ENCODE data around the gene MRS2.

GRCh38 chr6:24357336-24358218, 45.2 kb upstream of the MRS2 start, which contains the start of gene DCDC2:
- TF ChIP-seq MAX (IDR thresholded peaks at IDR 0.05; ENCODE audit: insufficient read depth, insufficient read length) (no peak), POLR2A (IDR thresholded peaks at IDR 0.05; ENCODE audit: low read depth, low read length) (no peak), POLR2AphosphoS5 (IDR thresholded peaks at IDR 0.05; ENCODE audit: insufficient read depth, low read depth, low read length) (no peak), EZH2 (IDR thresholded peaks at IDR 0.05; ENCODE audit: borderline replicate concordance, low read depth, low read length, severe bottlenecking) (no peak), FOS (IDR thresholded peaks at IDR 0.05; ENCODE audit: borderline replicate concordance, insufficient read depth, low read length) (no peak)
- TF ChIP-seq, protein P1, sequence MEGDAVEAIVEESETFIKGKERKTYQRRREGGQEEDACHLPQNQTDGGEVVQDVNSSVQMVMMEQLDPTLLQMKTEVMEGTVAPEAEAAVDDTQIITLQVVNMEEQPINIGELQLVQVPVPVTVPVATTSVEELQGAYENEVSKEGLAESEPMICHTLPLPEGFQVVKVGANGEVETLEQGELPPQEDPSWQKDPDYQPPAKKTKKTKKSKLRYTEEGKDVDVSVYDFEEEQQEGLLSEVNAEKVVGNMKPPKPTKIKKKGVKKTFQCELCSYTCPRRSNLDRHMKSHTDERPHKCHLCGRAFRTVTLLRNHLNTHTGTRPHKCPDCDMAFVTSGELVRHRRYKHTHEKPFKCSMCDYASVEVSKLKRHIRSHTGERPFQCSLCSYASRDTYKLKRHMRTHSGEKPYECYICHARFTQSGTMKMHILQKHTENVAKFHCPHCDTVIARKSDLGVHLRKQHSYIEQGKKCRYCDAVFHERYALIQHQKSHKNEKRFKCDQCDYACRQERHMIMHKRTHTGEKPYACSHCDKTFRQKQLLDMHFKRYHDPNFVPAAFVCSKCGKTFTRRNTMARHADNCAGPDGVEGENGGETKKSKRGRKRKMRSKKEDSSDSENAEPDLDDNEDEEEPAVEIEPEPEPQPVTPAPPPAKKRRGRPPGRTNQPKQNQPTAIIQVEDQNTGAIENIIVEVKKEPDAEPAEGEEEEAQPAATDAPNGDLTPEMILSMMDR (IDR thresholded peaks at IDR 0.05; ENCODE audit: extremely low read depth in 1 of 2, insufficient read depth in 1 of 2, low read depth in 1 of 2, low read length in 2 of 2): no peak
